ENCODE data around the gene SMG1. TPM values are rescaled to one million over a fixed set of nuclear protein-coding genes. Genes with fewer than 3 reads are reported as not detected.

SMG1 gene
- total and polyA plus RNA-seq, 2 of the 13 experiments (the other 11 are each of a cell fraction or from before 2014, with no cell fraction given), result 48.7 to 53.7 TPM

DNA sequence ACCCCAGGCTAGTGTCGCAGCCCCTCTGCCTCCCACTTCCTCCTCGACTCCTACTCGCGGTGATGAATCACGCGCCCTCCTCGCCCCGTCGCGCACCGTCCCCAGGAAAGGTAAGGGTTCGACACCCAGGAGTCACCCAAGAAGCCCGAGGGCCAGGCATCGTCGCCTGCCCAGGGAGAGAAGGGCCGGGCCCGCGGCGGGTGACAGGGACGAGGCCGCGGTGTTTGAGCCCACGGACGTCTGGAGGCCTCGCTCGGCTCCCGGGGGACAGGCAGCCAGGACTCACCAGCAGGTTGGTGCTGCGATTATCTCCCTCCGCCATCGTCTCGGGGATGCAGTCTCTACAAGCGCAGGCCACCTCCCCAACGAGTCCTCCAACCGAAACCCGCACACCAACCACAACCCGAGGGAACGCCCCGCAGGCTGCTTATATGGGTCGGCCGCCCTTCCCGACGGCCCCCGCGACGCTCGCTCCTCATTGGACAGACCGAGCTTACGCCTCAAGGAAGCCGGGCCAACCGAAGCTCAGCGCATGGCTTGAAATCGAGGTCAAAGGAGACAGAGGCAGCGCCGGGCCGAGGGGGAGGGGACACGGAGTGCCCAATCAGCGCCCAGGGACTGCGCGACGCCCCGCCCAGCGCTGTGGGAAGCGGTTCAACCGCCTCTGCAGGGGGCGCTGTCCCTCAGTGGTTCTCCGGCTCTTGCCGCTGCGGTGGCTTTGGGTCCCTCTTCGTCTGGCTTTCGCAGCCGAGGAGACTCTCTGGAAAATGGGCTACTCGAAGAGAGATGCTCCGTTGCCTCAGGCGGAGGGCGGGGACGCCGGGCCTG is 124.8 kb downstream of the SMG1 start, which contains the start of gene ARL6IP1:
Gene ARL6IP1 (minus strand): TSS at position 405 of the 828 bp plus-strand sequence. CDS start 83 bp downstream, at position 322.
- Histone ChIP-seq H3K27ac (ENCODE audit: extremely low read length, insufficient read depth, low read length) (peak within 1 kb of the TSS; percentile 86), H3K9me3 (ENCODE audit: low read length) (no peaks in the 10 kb centered on the region), H3K27me3 (ENCODE audit: control insufficient read depth in 1 of 2, insufficient read depth in 2 of 2, low read length in 2 of 2) (no peaks in the 10 kb centered on the region; a peak in 1 of 5 replicates), H4K20me1 (ENCODE audit: insufficient read depth, low read length) (peaks cover 24% of the 10 kb centered on the region), H3K36me3 (replicated peaks in 1 of 2; ENCODE audit: control insufficient read depth in 1 of 2, insufficient read depth in 2 of 2, low read length in 2 of 2) (peaks cover 0 to 14% of the 10 kb centered on the region in 2 experiments; a peak in 3 of 5 replicates), H3K9ac (ENCODE audit: insufficient read depth, low read depth, low read length) (peak within 1 kb of the TSS; percentile 97), H3K4me1 (ENCODE audit: insufficient read depth, low read length) (peaks cover 65% of the 10 kb centered on the region), H2AFZ (ENCODE audit: low read length) (peak within 1 kb of the TSS; percentile 21), H3K4me3 (replicated peaks in 1 of 3; ENCODE audit: insufficient read depth in 1 of 3, low read depth in 2 of 3, low read length in 3 of 3) (peak within 1 kb of the TSS; percentile 88 to 100 (median 95)), H3K4me2 (ENCODE audit: low read depth, low read length) (peak within 1 kb of the TSS; percentile 93), H3K79me2 (ENCODE audit: insufficient read depth, low read length) (peaks cover 47% of the 10 kb centered on the region)
- CTCF ChIA-PET (ENCODE audit: low intra/inter-chr PET ratio, low total read pairs), result interaction anchor here (1.5 kb wide), 1 partner anchor 168 kb away, joined by 11 read pairs; no protein-coding TSS in a partner anchor
- POLR2A ChIA-PET, result interaction anchor here (0.6 to 8.9 kb wide), 47 partner anchors 8 to 754 kb away, joined by 3 to 545 read pairs (median 6); partner anchors contain the start of genes CCP110, COQ7, ITPRIPL2 and RPS15A
- FAIRE-seq (peak; percentile 74), ATAC-seq (peak; percentile 95), DNase-seq (ENCODE audit: low spot score) (peak; percentile 100)
- intact Hi-C loops (cut with micrococcal nuclease; ENCODE audit: unreplicated experiment) (loop anchor here (1.0 to 5.0 kb wide), 4 partner anchors 11 to 265 kb away; partner anchors contain the start of genes COQ7 and RPS15A), in situ Hi-C loops (cut with HindIII; ENCODE audit: extremely low pct_ligation_motif_present, low pct_unique_long_range_greater_than_20kb) (no loop called here)
- 1% methylated on average over 70 of the region's 77 CpGs for WGBS (ENCODE audit: low lambda C conversion rate)
- no TSS peak for BruUV-seq (replicated peaks)
- peak; percentile 91 for TF ChIP-seq ELF3 (CRISPR knock-in tag; IDR thresholded peaks at IDR 0.05)
- peak; percentile 91 for TF ChIP-seq ZNF605 (CRISPR knock-in tag; IDR thresholded peaks at IDR 0.05)
- TF ChIP-seq ZNF614 (CRISPR knock-in tag; IDR thresholded peaks at IDR 0.05; ENCODE audit: borderline replicate concordance), result peak; percentile 98
- TF ChIP-seq BORCS8-MEF2B (CRISPR knock-in tag; IDR thresholded peaks at IDR 0.05), result peak; percentile 98
- TF ChIP-seq, protein P1, sequence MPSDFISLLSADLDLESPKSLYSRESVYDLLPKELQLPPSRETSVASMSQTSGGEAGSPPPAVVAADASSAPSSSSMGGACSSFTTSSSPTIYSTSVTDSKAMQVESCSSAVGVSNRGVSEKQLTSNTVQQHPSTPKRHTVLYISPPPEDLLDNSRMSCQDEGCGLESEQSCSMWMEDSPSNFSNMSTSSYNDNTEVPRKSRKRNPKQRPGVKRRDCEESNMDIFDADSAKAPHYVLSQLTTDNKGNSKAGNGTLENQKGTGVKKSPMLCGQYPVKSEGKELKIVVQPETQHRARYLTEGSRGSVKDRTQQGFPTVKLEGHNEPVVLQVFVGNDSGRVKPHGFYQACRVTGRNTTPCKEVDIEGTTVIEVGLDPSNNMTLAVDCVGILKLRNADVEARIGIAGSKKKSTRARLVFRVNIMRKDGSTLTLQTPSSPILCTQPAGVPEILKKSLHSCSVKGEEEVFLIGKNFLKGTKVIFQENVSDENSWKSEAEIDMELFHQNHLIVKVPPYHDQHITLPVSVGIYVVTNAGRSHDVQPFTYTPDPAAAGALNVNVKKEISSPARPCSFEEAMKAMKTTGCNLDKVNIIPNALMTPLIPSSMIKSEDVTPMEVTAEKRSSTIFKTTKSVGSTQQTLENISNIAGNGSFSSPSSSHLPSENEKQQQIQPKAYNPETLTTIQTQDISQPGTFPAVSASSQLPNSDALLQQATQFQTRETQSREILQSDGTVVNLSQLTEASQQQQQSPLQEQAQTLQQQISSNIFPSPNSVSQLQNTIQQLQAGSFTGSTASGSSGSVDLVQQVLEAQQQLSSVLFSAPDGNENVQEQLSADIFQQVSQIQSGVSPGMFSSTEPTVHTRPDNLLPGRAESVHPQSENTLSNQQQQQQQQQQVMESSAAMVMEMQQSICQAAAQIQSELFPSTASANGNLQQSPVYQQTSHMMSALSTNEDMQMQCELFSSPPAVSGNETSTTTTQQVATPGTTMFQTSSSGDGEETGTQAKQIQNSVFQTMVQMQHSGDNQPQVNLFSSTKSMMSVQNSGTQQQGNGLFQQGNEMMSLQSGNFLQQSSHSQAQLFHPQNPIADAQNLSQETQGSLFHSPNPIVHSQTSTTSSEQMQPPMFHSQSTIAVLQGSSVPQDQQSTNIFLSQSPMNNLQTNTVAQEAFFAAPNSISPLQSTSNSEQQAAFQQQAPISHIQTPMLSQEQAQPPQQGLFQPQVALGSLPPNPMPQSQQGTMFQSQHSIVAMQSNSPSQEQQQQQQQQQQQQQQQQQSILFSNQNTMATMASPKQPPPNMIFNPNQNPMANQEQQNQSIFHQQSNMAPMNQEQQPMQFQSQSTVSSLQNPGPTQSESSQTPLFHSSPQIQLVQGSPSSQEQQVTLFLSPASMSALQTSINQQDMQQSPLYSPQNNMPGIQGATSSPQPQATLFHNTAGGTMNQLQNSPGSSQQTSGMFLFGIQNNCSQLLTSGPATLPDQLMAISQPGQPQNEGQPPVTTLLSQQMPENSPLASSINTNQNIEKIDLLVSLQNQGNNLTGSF (CRISPR knock-in tag; IDR thresholded peaks at IDR 0.05), result peak; percentile 96
- peak; percentile 76; the same call in 1 of the 2 replicates for TF ChIP-seq ZNF724P (CRISPR knock-in tag; IDR thresholded peaks at IDR 0.05; ENCODE audit: borderline replicate concordance)
- TF ChIP-seq TOPORS (CRISPR knock-in tag; IDR thresholded peaks at IDR 0.05), result peak; percentile 100
- peak; percentile 63 for TF ChIP-seq ZNF652 (CRISPR knock-in tag; IDR thresholded peaks at IDR 0.05; ENCODE audit: borderline replicate concordance, low read depth)
- TF ChIP-seq, protein P2, sequence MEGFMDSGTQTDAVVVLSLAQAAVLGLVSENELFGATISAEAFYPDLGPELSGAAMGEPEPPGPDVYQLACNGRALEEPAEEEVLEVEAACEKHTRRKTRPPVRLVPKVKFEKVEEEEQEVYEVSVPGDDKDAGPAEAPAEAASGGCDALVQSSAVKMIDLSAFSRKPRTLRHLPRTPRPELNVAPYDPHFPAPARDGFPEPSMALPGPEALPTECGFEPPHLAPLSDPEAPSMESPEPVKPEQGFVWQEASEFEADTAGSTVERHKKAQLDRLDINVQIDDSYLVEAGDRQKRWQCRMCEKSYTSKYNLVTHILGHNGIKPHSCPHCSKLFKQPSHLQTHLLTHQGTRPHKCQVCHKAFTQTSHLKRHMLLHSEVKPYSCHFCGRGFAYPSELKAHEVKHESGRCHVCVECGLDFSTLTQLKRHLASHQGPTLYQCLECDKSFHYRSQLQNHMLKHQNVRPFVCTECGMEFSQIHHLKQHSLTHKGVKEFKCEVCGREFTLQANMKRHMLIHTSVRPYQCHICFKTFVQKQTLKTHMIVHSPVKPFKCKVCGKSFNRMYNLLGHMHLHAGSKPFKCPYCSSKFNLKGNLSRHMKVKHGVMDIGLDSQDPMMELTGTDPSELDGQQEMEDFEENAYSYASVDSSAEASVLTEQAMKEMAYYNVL (CRISPR knock-in tag; IDR thresholded peaks at IDR 0.05; ENCODE audit: borderline replicate concordance), result peak; percentile 95
- peak; percentile 91 for TF ChIP-seq RAD21 (CRISPR knock-in tag; IDR thresholded peaks at IDR 0.05)
- peak; percentile 80 for TF ChIP-seq ZFP90 (CRISPR knock-in tag; IDR thresholded peaks at IDR 0.05; ENCODE audit: borderline replicate concordance)
- TF ChIP-seq, protein P3, sequence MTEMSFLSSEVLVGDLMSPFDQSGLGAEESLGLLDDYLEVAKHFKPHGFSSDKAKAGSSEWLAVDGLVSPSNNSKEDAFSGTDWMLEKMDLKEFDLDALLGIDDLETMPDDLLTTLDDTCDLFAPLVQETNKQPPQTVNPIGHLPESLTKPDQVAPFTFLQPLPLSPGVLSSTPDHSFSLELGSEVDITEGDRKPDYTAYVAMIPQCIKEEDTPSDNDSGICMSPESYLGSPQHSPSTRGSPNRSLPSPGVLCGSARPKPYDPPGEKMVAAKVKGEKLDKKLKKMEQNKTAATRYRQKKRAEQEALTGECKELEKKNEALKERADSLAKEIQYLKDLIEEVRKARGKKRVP (CRISPR knock-in tag; IDR thresholded peaks at IDR 0.05), result peak in 1 of 2 experiments; percentile 87; a peak in 2 of 4 replicates
- TF ChIP-seq KDM5B (CRISPR knock-in tag; IDR thresholded peaks at IDR 0.05; ENCODE audit: borderline replicate concordance), result peak; percentile 98
- no peak for TF ChIP-seq PHB2 (IDR thresholded peaks at IDR 0.05; ENCODE audit: partially characterized antibody)
- peak; percentile 93; the same call in 1 of the 2 replicates for TF ChIP-seq ISX (CRISPR knock-in tag; conservative IDR thresholded peaks at IDR 0.05)
